ENCODE data around the gene SOHLH1.

Gene SOHLH1

GRCh38 chr9:135698236-135698635, 1.0 kb downstream of the SOHLH1 start:
- no peak for DNase-seq
- no peak for ATAC-seq (ENCODE audit: insufficient read depth, low read depth)
- H3K9ac ChIP-seq (ENCODE audit: low read depth, low read length): no peak overlapping the region
- H3K27me3 ChIP-seq (ENCODE audit: insufficient read depth, low read length, poor library complexity): no peaks in the 10 kb centered on the region
- TF ChIP-seq EZH2 (IDR thresholded peaks at IDR 0.05; ENCODE audit: borderline replicate concordance, low read depth, low read length, severe bottlenecking) (no peak), CTCF (IDR thresholded peaks at IDR 0.05; ENCODE audit: borderline replicate concordance, extremely low read depth, low read length, poor library complexity, severe bottlenecking) (no peak)
- H3K9me3 ChIP-seq (ENCODE audit: insufficient read depth, low read length, severe bottlenecking): no peaks in the 10 kb centered on the region
- no peak overlapping the region for H3K27ac ChIP-seq (ENCODE audit: low read length)
- H3K36me3 ChIP-seq (ENCODE audit: insufficient read depth, low read length): no peaks in the 10 kb centered on the region
- no peaks in the 10 kb centered on the region for H3K4me1 ChIP-seq (ENCODE audit: insufficient read depth, low read length)
- no peaks in the 10 kb centered on the region for H3K79me2 ChIP-seq (ENCODE audit: insufficient read depth, low read length)
- H3K4me3 ChIP-seq (ENCODE audit: low read depth in 1 of 2, low read length in 2 of 2): no peak overlapping the region
- no peak overlapping the region for H3K4me2 ChIP-seq (ENCODE audit: insufficient read depth, low read length)
- no peak overlapping the region for H2AFZ ChIP-seq (ENCODE audit: low read depth, low read length)
- no peaks in the 10 kb centered on the region for H4K20me1 ChIP-seq (ENCODE audit: insufficient read depth, low read length)

- Histone ChIP-seq H2AFZ (ENCODE audit: low read depth, low read length) (no peak overlapping the region), H3K27me3 (ENCODE audit: insufficient read depth, low read length, poor library complexity) (no peaks in the 10 kb centered on the region), H3K4me2 (ENCODE audit: insufficient read depth, low read length) (no peak overlapping the region), H3K36me3 (ENCODE audit: insufficient read depth, low read length) (no peaks in the 10 kb centered on the region), H3K27ac (ENCODE audit: low read length) (no peak overlapping the region), H3K9me3 (ENCODE audit: insufficient read depth, low read length, severe bottlenecking) (no peaks in the 10 kb centered on the region), H3K4me1 (ENCODE audit: insufficient read depth, low read length) (no peaks in the 10 kb centered on the region), H3K4me3 (ENCODE audit: low read depth in 1 of 2, low read length in 2 of 2) (no peak overlapping the region), H4K20me1 (ENCODE audit: insufficient read depth, low read length) (no peaks in the 10 kb centered on the region; the same call in 1 of the 2 replicates), H3K79me2 (ENCODE audit: insufficient read depth, low read length) (no peaks in the 10 kb centered on the region), H3K9ac (ENCODE audit: low read depth, low read length) (no peak overlapping the region)
- ATAC-seq (ENCODE audit: insufficient read depth, low read depth): no peak
- no peak for DNase-seq
- TF ChIP-seq CTCF (IDR thresholded peaks at IDR 0.05; ENCODE audit: borderline replicate concordance, extremely low read depth, low read length, poor library complexity, severe bottlenecking) (no peak), EZH2 (IDR thresholded peaks at IDR 0.05; ENCODE audit: borderline replicate concordance, low read depth, low read length, severe bottlenecking) (no peak)
These were observed 2.1 kb downstream of the SOHLH1 start for GRCh38 chr9:135697226-135697625.

- no peak for TF ChIP-seq CTCF (IDR thresholded peaks at IDR 0.05; ENCODE audit: borderline replicate concordance, extremely low read depth, low read length, poor library complexity, severe bottlenecking)
- TF ChIP-seq EZH2 (IDR thresholded peaks at IDR 0.05; ENCODE audit: borderline replicate concordance, low read depth, low read length, severe bottlenecking): no peak
- ATAC-seq (ENCODE audit: insufficient read depth, low read depth) (no peak), DNase-seq (no peak)
- no peaks in the 10 kb centered on the region for H3K79me2 ChIP-seq (ENCODE audit: insufficient read depth, low read length)
- H3K9ac ChIP-seq (ENCODE audit: low read depth, low read length): no peak overlapping the region
- H3K4me1 ChIP-seq (ENCODE audit: insufficient read depth, low read length): no peaks in the 10 kb centered on the region
- H4K20me1 ChIP-seq (ENCODE audit: insufficient read depth, low read length): no peaks in the 10 kb centered on the region; the same call in 1 of the 2 replicates
- H3K36me3 ChIP-seq (ENCODE audit: insufficient read depth, low read length): no peaks in the 10 kb centered on the region
- H3K27ac ChIP-seq (ENCODE audit: low read length): no peak overlapping the region
- H3K27me3 ChIP-seq (ENCODE audit: insufficient read depth, low read length, poor library complexity): no peaks in the 10 kb centered on the region
- H3K9me3 ChIP-seq (ENCODE audit: insufficient read depth, low read length, severe bottlenecking): no peaks in the 10 kb centered on the region
- no peak overlapping the region for H2AFZ ChIP-seq (ENCODE audit: low read depth, low read length)
- H3K4me2 ChIP-seq (ENCODE audit: insufficient read depth, low read length): no peak overlapping the region
- H3K4me3 ChIP-seq (ENCODE audit: low read depth in 1 of 2, low read length in 2 of 2): no peak overlapping the region
These were observed 2.8 kb downstream of the SOHLH1 start for GRCh38 chr9:135696446-135696845.

- Histone ChIP-seq H3K4me2 (ENCODE audit: insufficient read depth, low read length) (no peak overlapping the region), H3K4me1 (ENCODE audit: insufficient read depth, low read length) (no peaks in the 10 kb centered on the region), H3K27me3 (ENCODE audit: insufficient read depth, low read length, poor library complexity) (no peaks in the 10 kb centered on the region), H3K9me3 (ENCODE audit: insufficient read depth, low read length, severe bottlenecking) (no peaks in the 10 kb centered on the region), H2AFZ (ENCODE audit: low read depth, low read length) (no peak overlapping the region), H3K36me3 (ENCODE audit: insufficient read depth, low read length) (no peaks in the 10 kb centered on the region), H3K79me2 (ENCODE audit: insufficient read depth, low read length) (no peaks in the 10 kb centered on the region), H3K27ac (ENCODE audit: low read length) (no peak overlapping the region), H3K4me3 (ENCODE audit: low read depth in 1 of 2, low read length in 2 of 2) (no peak overlapping the region), H4K20me1 (ENCODE audit: insufficient read depth, low read length) (no peaks in the 10 kb centered on the region; the same call in 1 of the 2 replicates), H3K9ac (ENCODE audit: low read depth, low read length) (no peak overlapping the region)
- no peak for TF ChIP-seq CTCF (IDR thresholded peaks at IDR 0.05; ENCODE audit: borderline replicate concordance, extremely low read depth, low read length, poor library complexity, severe bottlenecking)
- no peak for TF ChIP-seq EZH2 (IDR thresholded peaks at IDR 0.05; ENCODE audit: borderline replicate concordance, low read depth, low read length, severe bottlenecking)
- DNase-seq (no peak), ATAC-seq (ENCODE audit: insufficient read depth, low read depth) (no peak)
These were observed 3.6 kb downstream of the SOHLH1 start for GRCh38 chr9:135695642-135696041.

Measured in DND-41 (cell line).